GM21786 (cell line): ENCODE data around the gene RAC3.

Source experiments
- ATAC-seq: cut with Tn5 transposase; IDR thresholded peaks from one replicate; pipeline ENCODE4 v1.9.1; 2021; ENCODE audit not compliant: unreplicated experiment

Gene RAC3

DNA sequence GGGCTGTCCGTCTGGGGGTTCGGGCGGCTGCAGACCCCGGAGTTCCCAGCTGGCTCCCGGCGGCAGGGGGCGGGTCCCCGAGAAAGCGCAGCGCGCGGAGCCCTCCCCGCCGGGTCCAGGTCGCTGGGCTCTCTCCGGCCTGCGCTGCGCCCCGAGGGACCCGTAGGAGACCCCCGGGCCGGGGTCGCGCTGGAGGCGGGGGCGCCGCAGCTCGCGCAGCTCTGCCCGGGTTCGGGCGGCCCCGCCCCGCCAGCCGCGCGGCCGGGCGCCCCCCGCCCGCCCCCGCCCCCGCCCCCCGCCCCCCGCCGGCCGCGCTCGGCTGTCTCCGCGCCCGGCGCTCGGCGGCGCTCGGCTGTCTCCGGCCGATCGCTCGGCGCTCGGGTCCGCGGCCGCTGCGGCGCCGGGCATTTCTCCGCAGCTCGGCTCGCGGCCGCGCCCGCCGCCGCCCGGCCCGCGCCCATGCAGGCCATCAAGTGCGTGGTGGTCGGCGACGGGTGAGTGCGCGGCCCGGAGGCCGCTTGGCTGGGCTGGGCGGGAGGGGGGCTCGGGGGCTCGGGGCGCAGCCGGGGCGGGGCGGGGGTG, at the start of gene RAC3:
Gene RAC3 (plus strand): TSS at position 376 of the 582 bp plus-strand sequence. CDS start 84 bp downstream, at position 460.
- ATAC-seq: no peak

DNA sequence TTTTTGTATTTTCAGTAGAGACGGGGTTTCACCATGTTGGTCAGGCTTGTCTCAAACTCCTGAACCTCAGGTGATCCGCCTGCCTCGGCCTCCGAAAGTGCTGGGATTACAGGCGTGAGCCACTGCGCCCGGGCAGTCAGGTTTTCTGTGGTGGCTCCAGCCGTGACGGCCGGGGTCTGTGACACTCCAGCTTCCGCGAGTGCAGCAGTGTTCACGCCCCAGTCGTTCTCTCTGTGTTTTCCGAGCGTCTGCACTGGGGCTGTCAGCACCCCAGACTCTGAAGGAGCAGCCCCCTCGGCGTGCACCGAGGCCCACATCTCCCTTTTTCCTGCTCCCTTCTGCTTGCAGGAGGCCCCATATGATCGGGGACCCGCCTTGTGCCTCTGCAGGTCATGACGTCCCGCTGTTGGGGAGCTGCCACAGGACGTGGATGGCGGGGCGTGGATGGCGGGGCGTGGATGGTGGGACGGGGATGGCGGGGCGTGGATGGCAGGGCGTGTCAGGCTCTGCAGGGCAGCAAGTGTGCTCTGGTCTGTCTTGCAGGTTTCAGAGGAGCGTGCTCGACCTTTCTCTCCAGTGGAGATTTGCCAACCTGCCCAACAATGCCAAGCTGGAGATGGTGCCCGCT, 48.4 kb upstream of the RAC3 start:
- no peak for ATAC-seq

DNA sequence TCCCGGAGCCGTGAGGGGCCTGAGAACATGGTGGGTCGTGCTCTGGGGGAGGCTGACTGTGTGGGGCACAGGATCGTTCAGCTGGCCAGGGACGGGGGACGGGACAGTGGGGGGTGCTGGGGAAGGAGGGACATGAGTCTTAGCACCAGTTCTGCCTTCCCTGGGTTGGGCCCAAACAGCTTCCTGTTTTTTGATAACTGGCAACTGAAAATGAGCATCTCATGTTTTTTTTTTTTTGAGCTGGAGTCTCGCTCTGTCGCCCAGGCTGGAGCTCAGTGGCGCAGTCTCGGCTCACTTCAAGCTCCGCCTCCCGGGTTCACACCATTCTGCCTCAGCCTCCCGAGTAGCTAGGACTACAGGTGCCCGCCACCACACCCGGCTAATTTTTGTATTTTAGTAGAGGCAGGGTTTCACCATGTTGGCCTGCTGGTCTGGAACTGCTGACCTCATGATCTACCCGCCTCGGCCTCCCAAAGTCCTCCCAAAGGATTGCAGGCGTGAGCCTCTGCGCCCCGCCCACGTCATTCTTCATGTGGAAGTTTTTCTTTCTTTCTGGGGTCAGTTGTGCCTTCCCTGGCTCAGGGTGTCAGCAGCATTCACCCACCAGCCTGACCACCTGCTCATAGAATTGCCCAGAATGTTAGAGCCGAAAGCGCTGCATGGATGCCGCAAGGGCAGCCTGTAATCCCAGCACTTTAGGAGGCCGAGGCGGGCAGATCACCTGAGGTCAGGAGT, 47.7 kb upstream of the RAC3 start:
- ATAC-seq: no peak

DNA sequence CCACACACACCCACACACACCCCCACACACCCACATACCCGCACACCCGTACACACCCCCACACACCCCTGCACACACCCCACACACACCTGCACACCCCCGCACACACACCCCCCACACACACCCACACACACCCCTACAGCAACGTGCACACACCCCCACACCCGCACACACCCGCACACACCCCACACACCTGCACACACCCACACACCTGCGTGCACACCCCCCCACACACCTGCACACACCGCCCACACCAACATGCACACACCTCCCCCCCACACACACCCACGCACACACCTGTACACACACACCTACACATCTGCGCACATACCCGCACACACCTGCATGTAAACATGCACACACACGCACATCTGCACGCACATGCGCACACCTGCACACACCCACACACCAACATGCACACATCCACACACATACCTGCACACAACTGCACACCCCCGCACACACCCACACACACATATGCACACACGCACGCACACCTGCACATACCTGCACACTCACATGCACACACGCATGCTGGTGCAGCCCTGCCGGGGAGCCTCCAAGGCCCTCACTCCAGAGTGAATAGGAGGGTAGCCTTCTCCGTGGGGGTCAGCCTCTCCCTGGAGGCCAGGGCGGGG, 46.6 kb upstream of the RAC3 start:
- ATAC-seq: no peak

- no peak for ATAC-seq
These were observed 44.9 kb upstream of the RAC3 start for GRCh38 chr17:81986606-81987005.

GRCh38 chr17:81987161-81987770, 44.2 kb upstream of the RAC3 start:
- ATAC-seq: no peak

GRCh38 chr17:81990836-81991683, 40.4 kb upstream of the RAC3 start:
- ATAC-seq: no peak

- ATAC-seq: no peak
These were observed 39.7 kb upstream of the RAC3 start for GRCh38 chr17:81991684-81992305.

- ATAC-seq: no peak
These were observed 39.0 kb upstream of the RAC3 start for GRCh38 chr17:81992306-81993102.

- no peak for ATAC-seq
These were observed 37.5 kb upstream of the RAC3 start for GRCh38 chr17:81993729-81994592.

DNA sequence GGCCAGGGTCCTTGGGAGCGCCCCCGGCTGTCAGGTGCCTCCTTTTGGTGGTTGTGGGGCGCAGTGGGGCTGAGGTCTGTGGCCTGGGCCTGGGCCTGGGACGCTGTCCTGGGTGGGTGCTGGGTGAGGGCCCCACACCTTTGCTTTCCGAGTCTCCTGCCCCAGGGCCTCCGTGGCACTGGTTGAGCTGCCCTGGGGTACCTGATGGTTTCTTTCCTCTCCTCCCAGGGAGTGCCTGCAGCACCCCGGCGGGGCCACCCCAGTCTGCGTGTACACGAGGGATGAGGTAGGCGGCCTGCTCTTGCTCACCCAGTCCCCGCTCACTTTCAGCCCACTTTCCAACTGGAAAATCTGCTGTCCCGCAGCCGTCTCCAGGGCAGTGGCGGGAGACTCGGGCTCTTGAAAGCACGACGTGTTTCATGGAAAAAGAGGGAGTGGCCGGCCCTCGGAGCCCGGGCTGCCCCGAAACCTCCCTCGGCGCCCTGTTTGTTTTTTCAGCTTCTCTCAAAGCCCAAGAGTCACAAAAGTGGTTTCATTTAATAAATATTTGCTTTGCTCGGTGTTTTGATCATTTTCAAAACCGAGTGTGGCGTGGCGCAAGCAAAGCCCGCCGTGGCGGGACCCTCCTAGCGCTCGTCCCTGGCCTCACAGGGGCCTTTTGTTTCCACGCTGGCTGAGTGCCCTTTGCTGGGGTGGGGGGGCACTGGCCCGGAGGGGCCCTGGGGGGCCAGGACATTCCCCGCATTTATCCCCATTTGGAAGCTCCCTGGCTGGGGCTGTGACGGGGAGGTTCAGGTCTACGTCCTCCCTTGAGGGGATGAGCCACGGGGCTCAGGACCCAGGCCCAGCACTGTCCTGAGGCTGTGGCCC, 36.6 kb upstream of the RAC3 start:
- no peak for ATAC-seq

- ATAC-seq: no peak
These were observed 35.8 kb upstream of the RAC3 start for GRCh38 chr17:81995463-81996231.

DNA sequence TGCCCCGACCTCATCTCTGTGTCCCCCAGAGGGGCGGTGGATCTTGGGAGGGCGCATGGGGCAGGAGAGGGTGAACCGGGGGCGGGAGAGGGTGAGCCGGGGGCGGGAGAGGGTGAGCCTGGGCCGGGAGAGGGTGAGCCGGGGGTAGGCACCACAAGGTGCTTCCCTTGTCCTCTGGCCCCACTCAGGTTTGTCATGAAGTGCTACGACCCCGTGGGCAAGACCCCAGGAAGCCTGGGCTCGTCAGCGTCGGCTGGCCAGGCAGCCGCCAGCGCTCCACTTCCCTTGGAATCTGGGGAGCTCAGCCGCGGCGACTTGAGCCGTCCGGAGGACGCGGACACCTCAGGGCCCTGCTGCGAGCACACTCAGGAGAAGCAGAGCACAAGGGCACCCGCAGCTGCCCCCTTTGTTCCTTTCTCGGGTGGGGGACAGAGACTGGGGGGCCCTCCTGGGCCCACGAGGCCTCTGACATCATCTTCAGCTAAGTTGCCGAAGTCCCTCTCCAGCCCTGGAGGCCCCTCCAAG, 35.2 kb upstream of the RAC3 start:
- ATAC-seq: no peak

DNA sequence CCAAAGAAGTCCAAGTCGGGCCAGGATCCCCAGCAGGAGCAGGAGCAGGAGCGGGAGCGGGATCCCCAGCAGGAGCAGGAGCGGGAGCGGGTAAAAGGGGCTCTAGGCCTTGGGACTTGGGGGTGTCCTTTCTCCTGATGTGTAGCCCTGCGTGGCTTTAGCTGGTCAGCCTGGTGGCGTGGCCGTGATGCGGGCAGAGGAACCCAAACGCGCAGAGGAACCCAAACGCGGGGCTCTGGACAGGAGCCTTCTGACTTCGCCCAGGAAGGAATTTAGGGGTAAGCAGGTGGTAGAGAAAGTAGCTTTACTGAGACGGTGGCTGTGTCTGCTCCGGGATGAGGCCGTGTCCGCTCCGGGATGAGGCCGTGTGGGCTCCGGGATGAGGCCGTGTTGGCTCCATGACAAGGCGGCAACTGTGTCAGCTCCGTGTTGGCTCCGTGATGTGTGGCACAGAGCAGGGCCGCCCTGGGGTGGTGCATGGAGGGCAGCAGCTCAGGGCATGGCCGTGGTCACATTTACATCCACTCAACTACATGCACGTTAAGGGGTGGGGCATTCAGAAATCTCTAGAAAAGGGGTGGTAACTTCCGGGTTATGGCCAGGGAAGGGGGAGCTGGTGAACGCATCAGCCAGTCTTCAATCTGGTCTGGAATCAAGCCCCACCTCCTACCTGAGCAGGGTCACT, 34.6 kb upstream of the RAC3 start:
- ATAC-seq: no peak

DNA sequence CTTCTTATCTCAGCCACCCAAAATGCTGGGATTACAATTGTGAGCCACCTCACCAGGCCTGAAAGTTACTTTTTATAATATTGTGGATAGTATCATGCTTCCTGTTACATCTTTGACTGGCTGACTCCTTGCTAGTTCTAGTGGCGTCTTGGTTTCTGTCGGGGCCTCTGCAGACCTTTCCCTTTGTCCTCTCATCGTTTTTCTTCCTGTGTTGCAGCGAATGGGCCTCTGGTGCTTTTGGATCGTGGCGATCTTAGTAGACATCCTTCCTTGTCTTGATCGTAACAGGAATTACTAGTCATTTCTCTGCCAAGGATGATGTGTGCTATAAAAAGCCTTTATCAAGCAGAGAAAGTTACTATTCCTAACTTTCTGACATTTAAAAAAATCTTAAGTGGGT, 33.3 kb upstream of the RAC3 start:
- ATAC-seq: no peak
